HEK293T (cell line): ENCODE data around the gene EFHC1.

Source experiments
- ARNT ChIP-seq: fragments of 450-650 bp; IDR thresholded peaks from 2 replicates; pipeline ENCODE4 v1.6.1; 2017; ENCODE audit warnings: mild to moderate bottlenecking
- BHLHE40 ChIP-seq: fragments of 450-650 bp; IDR thresholded peaks from 2 replicates; pipeline ENCODE4 v1.6.1; 2016; ENCODE audit warnings: mild to moderate bottlenecking, moderate library complexity, borderline replicate concordance
- ELF4 ChIP-seq: fragments of 450-650 bp; IDR thresholded peaks from 2 replicates; pipeline ENCODE4 v1.6.1; 2017; ENCODE audit warnings: antibody characterized with exemption
- FOXK2 ChIP-seq: fragments of 450-650 bp; IDR thresholded peaks from 2 replicates; pipeline ENCODE4 v1.6.1; 2016; ENCODE audit warnings: mild to moderate bottlenecking
- FOXM1 ChIP-seq: fragments of 450-650 bp; IDR thresholded peaks from 2 replicates; pipeline ENCODE4 v1.6.1; 2017; ENCODE audit warnings: mild to moderate bottlenecking, borderline replicate concordance
- SP1 ChIP-seq: fragments of 450-650 bp; IDR thresholded peaks from 2 replicates; pipeline ENCODE4 v1.6.1; 2017
- SUZ12 ChIP-seq: fragments of 450-650 bp; IDR thresholded peaks from 2 replicates; pipeline ENCODE4 v1.6.1; 2016; ENCODE audit warnings: mild to moderate bottlenecking
- ZNF384 ChIP-seq: fragments of 450-650 bp; IDR thresholded peaks from 2 replicates; pipeline ENCODE4 v1.6.1; 2016

DNA sequence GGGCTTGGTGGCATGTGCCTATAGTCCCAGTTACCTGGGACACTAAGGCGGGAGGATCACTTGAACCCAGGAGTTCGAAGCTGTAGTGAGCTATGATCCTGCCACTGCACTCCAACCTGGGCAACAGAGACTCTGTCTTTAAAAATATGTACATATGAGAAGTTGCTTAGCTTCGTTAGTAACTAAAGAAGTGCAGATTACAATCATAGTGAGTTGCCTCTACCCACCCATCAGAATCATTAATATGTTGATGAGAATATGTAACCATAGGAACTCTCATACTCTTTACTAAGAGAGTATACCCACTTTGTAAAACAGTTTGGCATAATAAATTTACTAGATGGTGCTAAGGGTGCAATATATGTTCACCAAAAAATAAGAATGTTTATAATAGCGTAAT lies 54.0 kb downstream of the EFHC1 start:
- TF ChIP-seq SP1 (no peak), FOXM1 (no peak), ELF4 (no peak), ARNT (no peak), BHLHE40 (no peak), ZNF384 (no peak), SUZ12 (no peak), FOXK2 (no peak)
